Effector CD4-positive, alpha-beta T cell (primary cell): ENCODE measurements around the gene MYO19.

ENCODE experiments used
- DNase-seq: peaks from one replicate; pipeline ENCODE4 v3.0.0-alpha.2; 2020
- total RNA-seq: gene quantifications from one replicate; lab custom pipeline; 2026; lab: John Stamatoyannopoulos, UW

MYO19 gene, protein sequence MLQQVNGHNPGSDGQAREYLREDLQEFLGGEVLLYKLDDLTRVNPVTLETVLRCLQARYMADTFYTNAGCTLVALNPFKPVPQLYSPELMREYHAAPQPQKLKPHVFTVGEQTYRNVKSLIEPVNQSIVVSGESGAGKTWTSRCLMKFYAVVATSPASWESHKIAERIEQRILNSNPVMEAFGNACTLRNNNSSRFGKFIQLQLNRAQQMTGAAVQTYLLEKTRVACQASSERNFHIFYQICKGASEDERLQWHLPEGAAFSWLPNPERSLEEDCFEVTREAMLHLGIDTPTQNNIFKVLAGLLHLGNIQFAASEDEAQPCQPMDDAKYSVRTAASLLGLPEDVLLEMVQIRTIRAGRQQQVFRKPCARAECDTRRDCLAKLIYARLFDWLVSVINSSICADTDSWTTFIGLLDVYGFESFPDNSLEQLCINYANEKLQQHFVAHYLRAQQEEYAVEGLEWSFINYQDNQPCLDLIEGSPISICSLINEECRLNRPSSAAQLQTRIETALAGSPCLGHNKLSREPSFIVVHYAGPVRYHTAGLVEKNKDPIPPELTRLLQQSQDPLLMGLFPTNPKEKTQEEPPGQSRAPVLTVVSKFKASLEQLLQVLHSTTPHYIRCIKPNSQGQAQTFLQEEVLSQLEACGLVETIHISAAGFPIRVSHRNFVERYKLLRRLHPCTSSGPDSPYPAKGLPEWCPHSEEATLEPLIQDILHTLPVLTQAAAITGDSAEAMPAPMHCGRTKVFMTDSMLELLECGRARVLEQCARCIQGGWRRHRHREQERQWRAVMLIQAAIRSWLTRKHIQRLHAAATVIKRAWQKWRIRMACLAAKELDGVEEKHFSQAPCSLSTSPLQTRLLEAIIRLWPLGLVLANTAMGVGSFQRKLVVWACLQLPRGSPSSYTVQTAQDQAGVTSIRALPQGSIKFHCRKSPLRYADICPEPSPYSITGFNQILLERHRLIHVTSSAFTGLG
- 74.9 reads per million, percentile 77 among the genes with 10 or more reads in this experiment for total RNA-seq

DNA sequence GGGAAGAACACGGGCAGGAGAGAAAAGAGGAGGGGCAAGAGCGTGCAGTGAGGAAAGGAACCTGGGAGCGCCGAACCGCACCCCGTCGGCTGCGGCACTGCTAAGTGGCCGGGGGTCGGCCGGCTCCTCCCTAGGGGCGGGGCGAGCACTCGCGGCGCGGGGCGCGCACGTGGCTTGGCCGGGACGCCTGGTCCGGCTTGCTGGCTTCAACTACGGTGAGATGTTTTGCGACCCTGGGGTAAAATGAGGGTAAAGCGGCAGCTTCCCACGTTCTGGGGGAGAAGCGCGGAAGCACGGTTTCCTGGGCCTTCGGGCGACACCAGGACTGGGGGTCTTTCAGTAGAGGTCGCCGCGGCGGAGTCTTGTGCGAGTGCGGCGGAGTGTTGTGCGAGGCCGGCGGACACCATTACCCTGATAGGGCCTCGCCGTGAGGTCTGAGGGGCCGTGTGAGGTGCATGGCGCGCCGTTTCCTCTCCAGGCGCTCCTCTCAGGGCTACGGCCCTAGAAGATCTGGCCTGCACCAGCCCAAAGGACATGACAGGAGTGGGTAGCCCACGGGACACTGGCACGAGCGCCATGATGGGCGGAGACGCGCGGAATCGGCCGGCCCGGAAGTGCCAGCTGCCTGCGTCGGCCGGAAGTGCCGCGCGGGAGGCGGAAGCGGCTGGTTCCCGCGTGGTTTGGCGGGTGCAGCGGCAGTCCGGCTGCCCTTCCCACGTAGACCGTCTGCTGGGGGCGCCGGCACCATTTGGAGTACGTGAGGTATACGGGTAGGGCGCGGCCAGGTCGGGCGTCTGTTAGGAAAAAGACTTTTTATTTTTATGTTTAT is at the start of gene MYO19, which contains the start of gene PIGW:
TSS of gene MYO19 (minus strand) at position 29 of the 829 bp plus-strand sequence. CDS start 2,330 bp downstream, outside the sequence.
TSS of gene PIGW (plus strand) at position 148 of the 829 bp plus-strand sequence. CDS start 2,115 bp downstream, outside the sequence.
- DNase-seq = peak; percentile 78

DNA sequence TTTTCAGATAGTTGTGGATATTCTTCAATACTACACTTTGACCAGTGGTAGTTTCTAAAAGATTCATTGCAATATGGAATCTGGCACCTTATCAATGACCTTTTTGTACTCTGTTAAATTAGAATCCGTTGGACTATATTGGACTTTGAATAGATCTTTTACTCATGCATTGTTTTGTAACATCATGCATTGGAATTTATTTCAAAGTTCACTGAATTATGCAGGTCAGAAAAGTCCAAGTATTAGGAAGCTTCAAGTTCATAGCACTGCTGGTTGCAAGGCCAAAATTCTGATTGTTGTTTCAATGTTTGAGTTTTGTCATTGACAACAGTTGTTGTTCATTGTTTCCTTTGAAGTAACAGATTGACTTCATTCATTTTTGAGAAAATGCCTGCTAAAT is 49.1 kb upstream of the MYO19 start:
- DNase-seq = no peak

DNA sequence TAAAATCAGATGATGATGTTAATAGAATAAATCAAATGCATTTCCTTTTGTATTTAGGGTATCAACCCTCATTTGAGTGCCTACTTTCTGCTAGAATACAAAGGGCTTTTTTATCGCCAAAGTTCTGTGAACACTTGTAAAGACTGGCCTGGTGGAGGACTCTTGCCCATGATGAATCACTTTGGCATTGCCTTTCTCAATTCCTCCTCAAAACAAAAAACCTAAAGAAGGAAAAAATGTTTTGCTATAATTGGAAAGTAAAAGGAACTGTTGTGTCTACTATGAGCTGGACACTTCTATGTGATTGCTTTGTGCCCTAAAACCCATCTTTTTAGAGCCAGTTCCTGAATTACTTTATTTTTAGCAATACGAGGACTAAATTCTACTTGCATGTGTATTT is 44.0 kb upstream of the MYO19 start:
- no peak for DNase-seq

DNA sequence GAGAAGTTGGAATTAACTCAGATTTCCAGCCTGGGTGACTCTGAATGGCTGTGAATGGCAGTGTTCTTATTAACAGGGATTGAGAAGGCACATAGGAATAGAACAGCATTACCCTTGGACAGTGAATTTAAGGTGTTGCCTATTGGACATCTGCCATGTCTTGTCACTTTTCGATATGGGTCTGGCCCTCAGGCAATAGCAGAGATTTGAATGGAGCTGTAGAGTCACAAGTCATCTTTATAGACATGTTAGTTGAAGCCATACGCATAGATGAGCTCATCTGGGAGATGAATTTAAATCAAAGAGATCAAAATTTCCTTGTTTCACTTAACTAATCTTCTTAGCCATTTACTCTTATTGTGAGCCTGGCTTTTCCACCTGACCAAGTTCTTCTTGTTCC is 42.1 kb upstream of the MYO19 start:
- no peak for DNase-seq

DNA sequence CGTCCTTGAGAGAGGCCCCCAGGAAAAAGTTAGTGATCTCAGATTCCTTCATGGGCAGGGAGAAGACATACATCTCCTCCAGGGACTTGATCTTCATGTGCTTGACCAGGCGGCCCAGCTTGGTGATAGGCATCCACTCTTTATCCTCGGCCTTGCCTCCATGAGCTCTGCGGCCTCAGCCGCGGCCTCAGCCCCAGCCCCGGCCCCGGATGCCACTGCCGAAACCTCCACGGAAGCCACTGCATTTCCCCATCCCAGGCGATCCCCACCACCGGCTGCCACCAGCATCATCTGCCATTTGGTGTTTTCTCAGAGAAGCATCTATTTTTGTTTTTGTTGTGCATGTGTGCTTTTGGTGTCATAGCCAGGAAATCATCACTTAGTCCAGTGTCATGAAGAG is 40.4 kb upstream of the MYO19 start:
- no peak for DNase-seq

DNA sequence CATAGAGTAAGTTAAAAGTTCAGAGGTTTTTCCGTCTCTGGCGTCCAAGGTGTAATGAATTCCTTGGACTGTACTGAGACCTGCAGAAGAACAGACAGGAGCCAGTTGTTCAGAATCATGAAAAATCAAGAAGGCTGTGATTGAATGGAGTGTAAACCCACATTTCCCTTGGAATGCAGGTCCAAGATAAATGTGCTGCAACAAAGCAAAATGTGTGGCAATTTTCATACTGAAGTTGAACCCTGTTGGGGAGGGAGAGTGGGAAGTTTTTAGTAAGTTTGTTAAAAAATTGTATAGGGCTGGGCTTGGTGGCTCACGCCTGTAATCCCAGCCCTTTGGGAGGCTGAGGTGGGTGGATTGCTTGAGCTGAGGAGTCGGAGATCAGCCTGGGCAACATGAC is 31.4 kb upstream of the MYO19 start:
- no peak for DNase-seq

DNA sequence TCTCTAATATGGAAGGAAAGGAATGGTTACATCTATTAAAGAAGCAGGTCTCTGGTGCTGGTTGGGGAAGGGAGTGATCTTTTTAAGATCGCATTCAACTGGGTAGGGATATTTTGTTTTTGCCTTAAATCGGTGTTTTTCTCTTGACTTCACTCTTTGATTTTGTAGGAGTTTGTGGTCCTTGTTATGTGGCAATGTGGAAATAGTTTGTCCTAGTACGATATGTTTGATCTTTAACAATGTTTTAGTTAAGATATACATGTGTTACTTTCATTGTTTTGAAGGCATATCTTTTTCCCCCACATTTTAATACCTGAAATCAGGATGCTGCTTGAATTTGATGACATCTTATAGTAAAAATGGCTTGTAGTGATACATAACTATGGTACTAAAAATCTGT is 18.8 kb upstream of the MYO19 start:
- no peak for DNase-seq

DNA sequence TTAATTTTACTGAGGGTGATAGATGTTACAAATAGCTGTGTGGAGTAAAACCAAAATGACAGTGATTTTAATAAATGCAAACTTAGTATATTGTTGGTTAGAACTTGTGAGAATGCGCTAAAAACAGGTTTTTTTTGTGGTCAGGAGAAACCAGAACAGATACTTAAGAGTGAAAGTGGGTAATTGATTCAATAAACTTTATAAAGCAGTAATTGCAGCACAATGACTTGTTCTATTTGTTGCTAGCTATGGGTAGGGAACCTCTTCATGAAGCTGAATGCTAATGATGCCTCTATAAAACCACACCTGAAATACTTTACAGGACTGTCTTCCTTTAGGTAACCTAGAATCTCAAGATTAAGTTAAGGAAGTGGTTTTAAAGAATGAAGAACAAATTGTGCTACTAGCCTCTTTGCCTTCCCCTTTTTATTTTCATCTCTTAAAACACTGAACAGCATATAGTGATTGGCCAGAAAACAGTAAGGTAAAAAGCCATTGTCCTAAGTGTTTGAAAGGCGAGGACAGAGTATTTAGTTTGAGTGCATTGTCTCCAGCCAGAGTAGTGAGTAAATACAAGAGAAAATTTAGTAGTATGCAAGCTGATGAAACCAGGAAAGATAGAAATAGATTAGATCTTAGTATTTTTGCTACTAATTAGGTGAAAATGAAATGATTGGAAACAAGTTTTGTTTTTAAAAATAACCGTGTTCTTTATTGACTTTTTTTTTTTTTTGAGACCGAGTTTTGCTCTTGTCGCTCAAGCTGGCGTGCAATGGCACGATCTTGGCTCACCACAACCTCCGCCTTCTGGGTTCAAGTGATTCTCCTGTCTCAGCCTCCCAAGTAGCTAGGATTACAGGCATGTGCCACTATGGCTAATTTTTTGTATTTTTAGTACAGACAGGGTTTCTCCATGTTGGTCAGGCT is 16.1 kb upstream of the MYO19 start:
- no peak for DNase-seq

DNA sequence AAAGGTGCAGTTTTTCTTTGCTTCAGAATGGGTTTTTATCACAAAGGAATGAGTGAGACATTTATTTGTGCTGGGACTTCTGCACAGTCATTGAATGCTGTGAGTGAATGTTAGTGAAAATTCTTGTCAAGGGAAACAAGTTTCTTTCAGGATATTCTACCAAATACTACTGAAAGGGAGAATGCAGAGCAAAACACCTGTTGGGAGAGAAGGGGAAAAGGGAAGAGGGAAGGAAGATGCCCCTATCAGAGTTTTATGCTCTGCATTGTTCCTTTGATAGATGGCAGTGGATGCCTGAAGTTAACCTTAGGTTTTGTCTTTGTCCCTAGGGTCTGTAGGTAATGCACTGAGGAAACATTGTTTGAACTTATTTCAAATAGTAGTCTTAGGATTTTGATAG is 13.1 kb upstream of the MYO19 start:
- DNase-seq = no peak

DNA sequence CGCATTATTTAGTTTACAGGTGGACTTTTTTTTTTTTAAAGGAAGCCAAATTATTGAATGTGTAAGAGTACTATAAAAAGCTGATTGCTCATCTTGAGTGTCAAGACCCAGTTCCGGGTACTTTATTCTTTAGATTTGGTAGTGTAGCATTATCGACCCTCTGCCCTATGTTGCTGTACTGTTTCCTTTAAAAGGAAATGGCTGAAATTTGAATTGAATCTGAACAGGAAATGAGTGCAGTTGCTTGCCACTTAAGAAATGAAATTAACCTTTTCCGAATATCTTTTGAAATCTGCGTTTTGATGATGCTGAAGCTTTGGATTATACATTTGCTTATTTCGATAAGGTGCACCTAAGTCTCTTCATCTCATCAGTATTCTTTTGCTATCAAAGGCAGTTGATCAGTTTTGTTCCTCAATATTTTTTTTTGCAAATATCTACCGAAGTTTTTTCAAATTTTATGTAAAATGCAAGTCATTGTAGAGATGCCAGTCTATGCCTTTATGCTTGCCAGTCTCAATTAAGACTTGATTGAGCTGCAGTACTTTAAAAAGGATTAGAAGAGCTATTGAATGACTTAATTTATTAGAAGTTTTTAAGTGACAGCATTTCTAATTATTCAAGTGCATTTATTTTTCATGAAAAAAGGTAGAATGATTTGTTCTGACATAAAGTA is 11.9 kb upstream of the MYO19 start:
- DNase-seq = no peak

DNA sequence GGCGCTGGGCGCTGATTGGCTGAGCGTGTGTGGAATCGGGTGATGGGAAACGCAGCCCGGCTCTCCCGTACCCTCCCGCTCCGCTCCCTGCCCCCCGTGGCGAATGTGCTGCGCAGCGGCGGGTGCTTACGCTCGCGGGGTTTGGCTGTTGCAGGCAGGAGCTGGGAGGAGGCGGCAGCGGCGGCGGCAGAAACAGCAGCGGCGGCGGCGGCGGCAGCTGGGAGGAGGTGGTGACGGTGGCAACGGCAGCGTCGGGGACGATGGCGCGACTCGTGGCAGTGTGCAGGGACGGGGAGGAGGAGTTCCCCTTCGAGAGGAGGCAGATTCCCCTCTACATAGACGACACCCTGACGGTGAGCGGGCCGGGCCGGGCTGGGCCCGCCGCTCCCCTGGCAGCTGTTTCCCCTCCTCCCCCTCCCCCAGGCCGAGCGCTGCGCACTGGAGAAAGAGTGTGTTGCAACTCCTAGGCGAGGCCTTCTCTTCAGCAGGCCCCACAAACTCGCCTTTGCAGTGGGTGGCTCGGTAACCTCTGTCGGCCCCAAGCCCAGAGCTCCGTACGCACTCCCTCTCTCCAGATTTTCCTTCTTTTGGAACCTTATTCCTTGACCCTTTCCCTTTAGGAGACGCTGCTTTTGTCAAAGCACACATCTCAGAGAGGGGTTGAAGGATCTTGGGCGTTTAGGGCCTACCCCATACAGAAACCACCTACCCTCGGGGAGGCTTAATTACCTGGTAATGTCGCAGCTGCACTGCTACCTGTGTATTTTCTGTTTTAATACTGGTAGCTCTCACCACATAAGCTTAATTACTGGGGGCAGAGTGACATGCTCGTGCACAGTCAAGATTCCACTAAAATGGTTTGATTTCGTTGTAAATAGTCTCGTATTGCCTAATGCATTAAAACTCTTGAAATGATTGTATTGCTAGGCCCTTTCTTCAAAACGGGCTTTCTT is 11.1 kb upstream of the MYO19 start:
- peak; percentile 96 for DNase-seq

DNA sequence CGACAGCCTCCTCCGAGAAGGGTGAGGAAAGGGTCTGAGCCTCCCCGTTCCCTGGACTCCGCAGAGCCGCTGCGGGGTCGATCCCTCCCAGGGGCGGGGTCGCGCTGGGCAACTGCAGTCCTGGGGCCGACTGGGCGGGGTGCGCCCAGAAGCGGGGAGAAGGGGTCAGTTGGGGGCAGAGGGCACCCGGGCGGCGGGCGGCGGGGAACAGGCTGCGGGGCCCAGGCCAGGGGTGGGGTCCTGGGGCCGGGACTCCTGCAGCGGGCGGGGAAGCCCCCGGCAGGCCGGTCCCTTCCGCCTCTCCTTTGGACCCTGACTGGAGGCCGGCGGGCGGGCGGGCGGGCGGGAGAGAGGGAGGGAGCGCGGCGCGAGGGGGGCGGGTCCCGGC is 10.4 kb upstream of the MYO19 start:
- no peak for DNase-seq

DNA sequence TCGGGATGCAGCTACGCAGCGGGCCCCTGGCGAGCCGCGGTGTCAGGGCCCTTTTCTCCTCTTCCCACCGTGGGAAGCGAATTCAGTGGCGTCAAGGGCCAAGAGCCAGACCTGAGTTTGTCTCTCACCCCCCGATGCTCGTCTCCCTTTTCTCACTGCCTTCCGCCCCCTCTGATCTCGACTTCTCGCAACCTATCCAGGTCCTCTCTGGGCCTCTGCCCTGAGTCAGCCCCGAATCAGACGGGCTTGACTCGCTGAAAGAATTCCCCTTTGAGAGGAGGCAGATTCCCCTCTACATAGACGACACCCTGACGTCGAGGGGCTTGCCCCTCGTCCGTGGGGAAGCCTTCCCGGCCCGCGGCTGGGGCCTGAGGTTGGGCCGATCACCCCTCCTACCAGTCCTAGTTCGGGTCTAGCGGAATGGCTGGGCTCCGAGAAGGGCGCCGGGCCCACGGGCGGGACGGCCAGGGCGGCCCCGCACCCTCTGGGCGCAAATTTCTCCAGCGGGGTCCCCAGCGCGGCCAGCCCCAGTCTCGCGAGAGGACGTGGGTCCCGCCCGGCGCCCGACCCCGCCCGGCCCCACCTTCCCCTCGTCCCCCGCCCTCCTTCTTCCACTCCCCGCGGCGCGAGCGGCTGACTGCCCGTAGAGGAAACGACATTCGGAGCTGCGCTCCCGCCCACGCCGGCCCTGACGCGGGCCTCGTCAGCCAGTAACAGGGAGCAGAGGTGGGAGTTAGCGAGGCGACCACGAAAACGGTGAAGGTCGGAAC is 9.8 kb upstream of the MYO19 start, which contains the start of gene GGNBP2:
TSS of gene GGNBP2 (plus strand) at position 613 of the 770 bp plus-strand sequence. CDS start 806 bp downstream, outside the sequence.
- peak; percentile 88 for DNase-seq

DNA sequence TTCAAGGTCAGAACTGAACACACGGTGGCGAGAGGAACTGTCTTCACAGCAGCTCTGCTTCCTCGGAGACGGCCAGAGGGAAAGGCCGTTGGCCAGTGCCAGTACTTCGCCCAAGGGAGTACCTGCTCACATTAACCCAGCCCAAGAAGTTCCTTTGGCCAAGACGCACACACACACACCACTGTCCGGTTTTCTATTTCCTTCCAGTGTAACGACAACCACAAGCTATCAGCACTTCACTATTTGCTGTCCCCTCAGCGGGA is 9.3 kb upstream of the MYO19 start:
- DNase-seq = no peak

DNA sequence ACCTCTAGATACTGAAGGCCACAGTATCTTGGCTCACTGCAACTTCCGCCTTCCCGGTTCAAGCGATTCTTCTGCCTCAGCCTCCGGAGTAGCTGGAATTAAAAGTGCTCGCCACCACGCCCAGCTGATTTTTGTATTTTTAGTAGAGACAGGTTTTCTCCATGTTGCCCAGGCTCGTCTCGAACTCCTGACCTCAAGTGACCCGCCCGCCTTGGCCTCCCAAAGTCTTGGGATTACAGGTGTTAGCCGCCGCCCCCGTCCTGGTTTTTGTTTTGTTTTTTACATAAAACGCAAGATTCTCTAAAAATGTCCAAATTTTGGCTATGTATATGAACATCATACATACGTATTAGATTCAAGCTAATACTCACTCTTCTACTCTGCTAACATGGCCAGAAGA is 8.1 kb upstream of the MYO19 start:
- DNase-seq = no peak

DNA sequence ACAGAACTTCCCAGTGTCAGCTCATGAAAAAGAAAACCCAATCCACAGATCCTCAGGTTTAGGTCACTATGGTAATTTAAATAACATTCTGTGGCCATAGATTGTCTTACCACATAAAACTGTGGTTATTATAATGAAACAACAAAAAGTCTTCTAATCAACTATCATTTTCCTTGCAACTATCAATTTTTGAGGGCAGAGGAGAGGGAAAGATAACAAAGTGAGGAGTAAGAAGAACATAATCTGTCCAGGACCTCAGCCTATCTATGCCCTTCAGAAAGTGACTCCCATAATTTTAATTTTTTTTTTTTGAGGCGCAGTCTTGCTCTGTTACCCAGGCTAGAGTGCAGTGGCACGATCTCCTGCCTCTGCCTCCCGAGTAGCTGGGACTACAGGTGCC is 6.0 kb upstream of the MYO19 start:
- no peak for DNase-seq

DNA sequence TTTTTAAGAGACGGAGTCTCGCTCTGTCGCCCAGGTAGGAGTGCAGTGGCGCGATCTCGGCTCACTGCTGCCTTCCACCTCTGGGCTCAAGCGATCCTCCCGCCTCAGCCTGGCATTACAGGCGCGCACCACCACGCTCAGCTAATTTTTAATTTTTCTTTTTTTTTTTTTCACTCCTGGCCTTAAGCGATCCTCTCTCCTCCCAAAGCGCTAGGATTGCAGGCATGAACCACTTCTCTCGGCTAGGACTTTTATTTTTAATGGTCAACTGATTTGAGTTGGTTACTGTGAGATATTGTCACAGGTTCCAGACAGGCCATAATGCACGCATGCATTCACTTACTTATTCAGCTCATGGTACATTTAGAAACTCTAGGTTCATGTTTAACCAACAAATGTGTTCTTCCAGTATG is 1.0 kb upstream of the MYO19 start:
- no peak for DNase-seq

DNA sequence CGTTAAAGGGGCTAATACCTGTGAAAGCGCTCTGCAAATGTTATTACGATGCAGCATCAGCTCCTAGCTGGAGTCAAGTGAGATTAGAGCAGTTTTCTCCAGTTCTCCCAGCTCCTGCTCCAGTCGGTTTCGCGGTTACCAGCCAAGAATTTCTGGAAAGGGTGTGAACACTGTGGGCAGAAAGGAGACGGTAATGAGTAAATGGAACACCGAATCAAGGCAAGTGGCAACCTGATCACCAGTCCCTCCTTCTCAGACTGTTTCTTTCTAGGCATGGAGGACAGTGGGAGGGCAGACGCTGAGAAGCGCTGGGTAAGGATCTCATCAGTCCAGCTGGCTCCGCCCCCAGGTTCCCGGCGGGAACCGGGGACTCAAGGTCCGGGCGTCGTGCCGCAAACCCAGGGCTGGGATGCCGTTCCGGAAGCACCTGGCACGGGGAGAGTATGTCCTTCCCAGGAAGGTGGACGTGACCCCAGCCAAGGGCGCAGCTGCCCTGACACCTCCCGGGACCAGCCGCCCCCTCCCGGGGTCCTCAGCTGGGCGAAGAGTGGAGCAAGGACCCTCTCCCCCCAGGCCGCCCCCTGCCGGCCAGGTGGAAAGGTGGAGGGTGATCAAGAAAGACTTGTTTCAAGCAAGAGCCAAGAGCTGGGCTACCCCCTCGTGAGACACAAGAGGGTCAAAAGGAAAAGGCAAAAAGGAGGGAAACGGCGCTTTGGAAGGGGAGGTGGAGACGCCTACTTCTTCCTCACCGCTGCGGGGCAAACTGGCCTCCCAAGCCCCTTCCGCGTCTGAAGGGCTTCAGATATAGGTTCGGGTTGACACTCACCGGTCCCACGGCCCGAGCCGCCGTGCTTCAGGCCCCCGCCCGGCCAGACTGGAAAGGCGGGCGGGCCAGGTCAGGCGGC is 481 bp downstream of the MYO19 start:
- DNase-seq = peak; percentile 37
